GM12801 (cell line): ENCODE results near the gene TMEM171.

Experiments
- CTCF ChIP-seq: IDR thresholded peaks from one replicate; pipeline ENCODE4 v1.5.1; 2011; ENCODE audit warnings: control low read depth; ENCODE audit not compliant: insufficient read length; ENCODE audit errors: extremely low read depth

TMEM171 gene

DNA sequence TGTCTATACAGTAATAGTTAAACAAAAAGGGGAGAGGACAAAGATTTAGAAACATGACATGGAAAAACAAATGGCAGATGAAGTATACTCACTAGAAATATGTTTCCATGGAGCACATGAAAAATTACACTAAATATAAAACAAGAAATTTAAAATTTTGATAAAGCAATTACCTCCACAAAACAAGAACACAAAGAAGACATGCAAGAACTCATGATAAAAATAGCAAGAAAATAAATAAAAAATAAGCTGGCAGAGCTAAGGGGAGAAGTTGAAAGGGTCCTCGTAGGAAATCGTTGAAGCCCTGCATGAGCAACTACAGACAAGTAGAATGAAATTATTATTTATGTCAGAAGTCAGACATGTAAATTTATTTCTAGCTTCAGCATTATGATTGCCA lies 22.6 kb upstream of the TMEM171 start:
- TF ChIP-seq CTCF = no peak

DNA sequence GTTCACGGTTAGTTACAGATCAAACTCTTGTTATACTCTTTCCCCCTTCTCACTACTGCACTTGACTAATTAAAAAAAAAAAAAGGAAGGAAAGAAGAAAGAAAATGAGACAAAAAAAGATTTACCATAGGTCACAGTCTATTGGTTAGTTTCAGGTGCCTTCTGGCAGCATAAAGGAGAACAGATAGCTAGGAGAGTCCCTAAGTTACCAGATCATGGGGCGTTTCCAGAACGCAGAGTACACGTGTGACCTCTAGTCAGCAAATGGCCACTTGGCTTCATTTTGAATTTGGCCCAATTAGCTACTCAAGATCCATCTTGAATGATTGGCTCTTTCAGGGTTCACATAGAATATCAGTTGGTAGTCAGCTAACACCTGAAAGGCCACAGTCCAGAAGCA lies 20.3 kb upstream of the TMEM171 start:
- TF ChIP-seq CTCF = no peak

DNA sequence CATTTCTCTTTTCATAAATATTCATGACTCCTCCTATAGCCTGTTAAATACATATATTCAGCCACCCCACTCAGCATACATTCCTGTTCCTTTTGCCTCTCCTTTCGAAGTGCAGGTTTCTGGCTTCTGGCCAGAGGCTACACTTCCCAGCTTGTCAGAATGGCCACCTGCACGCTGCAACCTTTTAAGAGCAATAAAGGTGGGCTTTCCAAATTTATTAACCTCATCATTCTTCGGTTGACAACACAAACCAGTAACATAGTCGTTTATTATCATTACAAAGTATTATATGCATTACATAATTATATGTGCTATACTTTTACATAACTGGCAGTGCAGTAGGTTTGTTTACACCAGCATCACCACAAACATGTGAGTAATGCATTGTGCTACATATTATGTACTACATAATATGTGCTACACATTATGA lies 16.5 kb upstream of the TMEM171 start:
- no peak for TF ChIP-seq CTCF

DNA sequence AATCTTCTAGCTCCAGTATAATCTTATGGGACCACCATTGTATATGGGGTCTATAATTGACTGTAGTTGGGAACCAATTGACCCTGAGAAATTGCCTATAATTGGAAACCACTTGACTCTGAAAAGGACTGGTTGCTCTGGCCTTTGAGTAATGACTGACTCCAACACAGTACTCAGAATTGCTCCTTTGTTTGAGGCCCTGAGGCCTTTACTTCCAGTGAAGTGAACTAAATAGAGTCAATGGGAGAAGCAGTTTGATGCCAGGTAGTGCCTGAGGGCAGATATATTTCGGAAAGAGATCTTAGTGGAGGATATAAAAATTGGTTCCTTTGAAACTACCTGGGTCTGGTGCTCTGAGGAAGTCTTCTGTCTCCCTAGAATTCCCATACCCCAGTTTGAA lies 16.0 kb upstream of the TMEM171 start:
- no peak for TF ChIP-seq CTCF

DNA sequence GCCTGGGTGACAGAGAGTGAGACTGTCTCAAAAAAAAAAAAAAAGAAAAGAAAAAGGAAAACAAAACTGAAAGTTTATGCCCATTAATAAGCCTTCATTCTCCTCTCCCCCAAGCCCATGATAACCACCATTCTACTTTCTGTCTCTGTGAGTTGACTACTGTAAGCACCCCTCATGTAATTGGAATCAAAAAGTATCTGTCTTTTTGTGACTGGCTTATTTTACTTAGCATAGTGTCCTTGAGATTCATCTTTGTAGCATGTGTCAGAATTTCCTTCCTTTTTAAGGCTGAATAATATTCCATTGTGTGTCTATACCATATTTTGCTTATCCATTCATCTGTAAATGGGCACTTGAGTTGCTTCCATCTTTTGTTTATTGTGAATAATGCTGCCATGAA lies 14.0 kb upstream of the TMEM171 start:
- no peak for TF ChIP-seq CTCF

DNA sequence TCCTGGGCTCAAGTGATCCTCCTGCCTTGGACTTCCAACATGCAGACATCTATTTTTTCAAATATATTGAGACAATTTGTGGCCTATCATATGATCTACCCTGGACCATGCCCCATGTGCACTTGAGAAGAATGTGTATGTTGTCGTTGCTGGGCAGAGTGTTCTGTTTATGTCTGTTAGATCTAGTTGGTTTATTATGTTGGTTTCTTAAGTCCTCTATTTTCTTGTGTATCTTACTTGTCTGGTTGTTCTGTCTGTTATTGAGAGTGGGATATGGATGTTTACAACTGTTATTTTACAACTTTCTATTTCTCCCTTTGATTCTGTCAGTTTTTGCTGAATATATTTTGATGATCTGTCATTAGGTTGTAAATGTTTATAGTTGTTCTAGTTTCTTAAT lies 10.2 kb upstream of the TMEM171 start:
- no peak for TF ChIP-seq CTCF

DNA sequence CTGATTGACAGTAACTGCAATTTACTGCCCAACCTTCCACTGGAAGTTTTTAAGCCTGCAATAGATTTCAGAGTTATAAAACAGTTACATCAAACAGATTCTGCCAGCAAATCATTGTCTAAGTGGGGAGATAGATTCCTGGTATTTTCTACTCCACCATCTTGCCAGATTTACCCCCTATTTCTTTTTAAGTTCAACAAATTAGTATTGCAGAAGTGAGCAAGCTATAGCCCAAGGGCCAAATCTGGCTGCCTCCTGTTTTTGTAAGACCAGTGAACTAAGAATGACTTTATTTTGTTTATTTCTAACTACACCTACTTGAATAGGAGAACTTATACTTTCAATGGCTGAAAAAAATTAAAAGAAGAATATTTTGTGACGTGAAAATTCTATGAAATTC lies 8.8 kb upstream of the TMEM171 start:
- TF ChIP-seq CTCF = no peak

- no peak for TF ChIP-seq CTCF
Observed at GRCh38 chr5:73112359-73112758, 8.0 kb upstream of the TMEM171 start.
